Measurements from ENCODE around the gene C3. TPM values are rescaled to one million over a fixed set of nuclear protein-coding genes. Genes with fewer than 3 reads are reported as not detected.

C3 gene
- total RNA-seq, 1 donor from 2014 or later: 8.2 TPM

DNA sequence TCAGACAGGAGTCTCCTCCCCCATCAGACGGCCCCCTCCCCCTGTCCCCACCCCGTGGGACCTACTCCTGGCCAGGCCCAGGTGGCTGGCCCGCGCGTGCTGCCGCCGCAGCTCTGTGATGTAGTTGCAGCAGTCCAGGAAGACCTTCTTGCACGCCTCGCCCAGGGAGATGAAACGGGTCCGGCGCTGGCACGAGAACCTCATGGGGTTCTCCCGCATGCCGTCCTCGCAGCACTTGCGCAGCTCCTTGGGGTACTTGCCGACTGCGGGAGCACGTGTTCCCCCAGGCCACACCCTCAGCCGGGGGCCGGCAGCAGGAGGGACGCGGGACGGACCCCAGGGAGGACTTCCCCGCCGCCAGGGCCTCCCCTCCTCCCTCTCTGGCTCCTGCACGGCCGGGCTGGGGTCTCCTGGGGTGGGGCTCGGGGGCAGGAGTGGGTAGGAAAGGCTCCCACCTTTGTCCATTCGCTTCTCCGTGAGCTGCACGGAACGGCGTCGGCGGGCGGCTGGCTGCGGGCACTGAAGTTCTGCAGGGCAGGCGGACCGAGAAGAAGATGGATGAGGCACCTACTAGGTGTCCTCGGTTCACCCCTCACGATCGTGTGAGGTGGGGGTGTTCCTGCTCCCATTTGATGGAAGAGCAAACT lies 13.3 kb downstream of the C3 start:
- DNase-seq (ENCODE audit: extremely low spot score, unreplicated experiment): no peak
- no peaks in the 10 kb centered on the region for H3K36me3 Mint-ChIP-seq
- H3K4me1 Mint-ChIP-seq (ENCODE audit: unreplicated experiment): no peaks in the 10 kb centered on the region

DNA sequence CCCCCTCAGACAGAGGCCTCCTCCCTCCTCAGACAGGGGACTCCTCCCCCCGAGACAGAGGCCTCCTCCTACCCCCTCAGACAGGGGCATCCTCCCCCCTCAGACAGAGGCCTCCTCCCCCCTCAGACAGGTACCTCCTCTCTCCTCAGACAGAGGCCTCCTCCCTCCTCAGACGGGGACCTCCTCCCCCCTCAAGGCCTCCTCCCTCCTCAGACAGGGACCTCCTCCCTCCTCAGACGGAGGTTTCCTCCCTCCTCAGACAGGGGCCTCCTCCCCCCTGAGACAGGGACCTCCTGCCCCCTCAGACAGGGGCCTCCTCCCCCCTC lies 13.9 kb downstream of the C3 start:
- Mint-ChIP-seq H3K27me3 (peaks cover 37% of the 10 kb centered on the region), H3K4me3 (no peak overlapping the region), H3K36me3 (no peaks in the 10 kb centered on the region), H3K4me1 (ENCODE audit: unreplicated experiment) (no peaks in the 10 kb centered on the region), H3K9me3 (no peaks in the 10 kb centered on the region), H3K27ac (no peak overlapping the region)
- no peak for DNase-seq (ENCODE audit: extremely low spot score, unreplicated experiment)
- TF ChIP-seq, protein P1, sequence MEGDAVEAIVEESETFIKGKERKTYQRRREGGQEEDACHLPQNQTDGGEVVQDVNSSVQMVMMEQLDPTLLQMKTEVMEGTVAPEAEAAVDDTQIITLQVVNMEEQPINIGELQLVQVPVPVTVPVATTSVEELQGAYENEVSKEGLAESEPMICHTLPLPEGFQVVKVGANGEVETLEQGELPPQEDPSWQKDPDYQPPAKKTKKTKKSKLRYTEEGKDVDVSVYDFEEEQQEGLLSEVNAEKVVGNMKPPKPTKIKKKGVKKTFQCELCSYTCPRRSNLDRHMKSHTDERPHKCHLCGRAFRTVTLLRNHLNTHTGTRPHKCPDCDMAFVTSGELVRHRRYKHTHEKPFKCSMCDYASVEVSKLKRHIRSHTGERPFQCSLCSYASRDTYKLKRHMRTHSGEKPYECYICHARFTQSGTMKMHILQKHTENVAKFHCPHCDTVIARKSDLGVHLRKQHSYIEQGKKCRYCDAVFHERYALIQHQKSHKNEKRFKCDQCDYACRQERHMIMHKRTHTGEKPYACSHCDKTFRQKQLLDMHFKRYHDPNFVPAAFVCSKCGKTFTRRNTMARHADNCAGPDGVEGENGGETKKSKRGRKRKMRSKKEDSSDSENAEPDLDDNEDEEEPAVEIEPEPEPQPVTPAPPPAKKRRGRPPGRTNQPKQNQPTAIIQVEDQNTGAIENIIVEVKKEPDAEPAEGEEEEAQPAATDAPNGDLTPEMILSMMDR (conservative IDR thresholded peaks at IDR 0.05): no peak

More for the DNA sequence above, 13.3 kb downstream of the C3 start:
- no peak overlapping the region for H3K4me3 Mint-ChIP-seq
- no peak overlapping the region for H3K27ac Mint-ChIP-seq
- TF ChIP-seq, protein P1 (conservative IDR thresholded peaks at IDR 0.05): no peak
- peaks cover 42% of the 10 kb centered on the region for H3K27me3 Mint-ChIP-seq
- H3K9me3 Mint-ChIP-seq: no peaks in the 10 kb centered on the region

DNA sequence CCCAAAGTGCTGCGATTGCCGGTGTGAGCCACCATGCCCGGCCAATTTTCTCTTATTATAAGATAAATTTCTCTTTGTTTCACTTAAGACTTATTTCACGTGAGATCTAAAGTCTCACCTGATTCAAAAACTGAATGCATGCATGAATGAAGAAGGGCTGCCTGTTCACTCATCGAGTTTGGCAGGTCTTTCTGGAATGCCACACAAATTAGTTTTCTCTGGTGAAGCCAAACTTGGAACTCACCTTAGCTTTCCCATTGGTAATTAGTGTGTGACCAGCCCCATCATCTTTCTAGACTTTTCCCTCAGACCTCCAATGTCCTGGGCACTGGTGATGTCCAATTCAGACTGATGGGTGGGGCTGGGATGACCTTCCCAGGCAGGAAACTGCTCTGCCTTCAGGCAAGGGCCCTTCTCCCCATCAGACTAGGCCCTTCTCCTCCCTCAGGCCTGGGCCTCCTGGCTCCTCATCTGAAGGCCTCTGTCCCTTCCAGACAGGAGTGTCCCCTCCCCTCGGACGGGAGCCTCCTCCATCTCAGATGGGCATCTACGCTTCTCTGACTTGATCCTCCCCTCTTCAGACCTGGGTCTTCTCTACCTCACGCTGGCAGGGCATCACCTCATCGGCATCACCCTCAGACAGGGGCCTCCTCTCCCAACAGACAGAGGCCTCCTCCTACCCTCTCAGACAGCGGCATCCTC lies 14.4 kb downstream of the C3 start:
- TF ChIP-seq, protein P1 (conservative IDR thresholded peaks at IDR 0.05): no peak

DNA sequence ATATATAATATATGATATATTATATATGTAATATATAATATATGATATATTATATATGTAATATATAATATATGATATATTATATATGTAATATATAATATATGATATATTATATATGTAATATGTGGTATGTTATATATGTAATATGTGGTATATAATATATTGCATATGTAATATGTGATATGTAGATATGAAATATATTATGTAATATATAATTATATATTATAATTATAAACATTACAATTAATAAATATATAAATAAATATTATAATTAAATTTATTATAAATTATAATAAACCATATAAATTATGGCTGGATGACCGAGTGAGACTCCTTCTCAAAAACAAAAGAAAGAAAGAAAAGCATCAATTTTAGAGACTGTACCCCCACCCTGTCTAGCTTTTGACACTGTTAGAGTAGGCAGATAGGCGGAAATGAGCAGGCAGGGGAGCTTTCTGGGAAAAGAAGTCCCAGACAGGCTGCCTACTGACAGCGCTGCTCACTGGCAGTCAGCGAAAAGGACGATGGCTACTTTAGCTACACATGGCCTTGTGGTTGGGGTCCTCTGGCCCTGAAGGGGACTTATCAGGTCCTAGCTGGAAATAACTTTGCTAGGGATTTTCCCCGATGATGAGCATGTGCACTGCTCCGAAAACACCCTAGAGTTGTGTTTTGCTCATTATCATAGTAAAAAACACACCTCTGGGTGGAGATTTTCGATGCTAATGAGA lies 19.7 kb downstream of the C3 start:
- no peak for DNase-seq (ENCODE audit: extremely low spot score, unreplicated experiment)
- TF ChIP-seq, protein P1 (conservative IDR thresholded peaks at IDR 0.05): no peak
- Mint-ChIP-seq H3K36me3 (no peaks in the 10 kb centered on the region), H3K4me1 (ENCODE audit: unreplicated experiment) (no peaks in the 10 kb centered on the region), H3K27ac (no peak overlapping the region), H3K4me3 (no peak overlapping the region), H3K9me3 (no peaks in the 10 kb centered on the region), H3K27me3 (no peaks in the 10 kb centered on the region)

More for the DNA sequence above, 14.4 kb downstream of the C3 start:
- Mint-ChIP-seq H3K27ac (no peak overlapping the region), H3K4me1 (ENCODE audit: unreplicated experiment) (no peaks in the 10 kb centered on the region), H3K36me3 (no peaks in the 10 kb centered on the region), H3K4me3 (no peak overlapping the region), H3K27me3 (peaks cover 32% of the 10 kb centered on the region), H3K9me3 (no peaks in the 10 kb centered on the region)
- DNase-seq (ENCODE audit: extremely low spot score, unreplicated experiment): no peak

DNA sequence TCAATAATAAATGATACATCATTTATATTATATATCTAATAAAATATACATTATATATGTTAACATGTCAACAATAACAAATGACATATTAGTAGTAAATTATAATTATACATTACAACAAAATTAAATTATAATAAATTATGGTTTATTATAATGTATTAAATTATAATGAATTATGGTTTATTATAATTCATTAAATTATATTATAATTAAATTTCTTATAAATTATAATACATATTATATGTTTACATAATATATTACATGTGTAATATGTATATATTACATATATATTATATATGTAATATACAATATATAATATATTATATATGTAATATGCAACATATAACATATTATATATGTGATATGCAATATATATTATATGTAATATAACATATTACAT lies 20.5 kb downstream of the C3 start:
- TF ChIP-seq, protein P1 (conservative IDR thresholded peaks at IDR 0.05): no peak
- H3K36me3 Mint-ChIP-seq: no peaks in the 10 kb centered on the region
- no peaks in the 10 kb centered on the region for H3K27me3 Mint-ChIP-seq
- no peaks in the 10 kb centered on the region for H3K4me1 Mint-ChIP-seq (ENCODE audit: unreplicated experiment)
- H3K27ac Mint-ChIP-seq: no peak overlapping the region
- no peak overlapping the region for H3K4me3 Mint-ChIP-seq
- DNase-seq (ENCODE audit: extremely low spot score, unreplicated experiment): no peak
- no peaks in the 10 kb centered on the region for H3K9me3 Mint-ChIP-seq

All from type B pancreatic cell (in vitro differentiated cells).